ENCODE measurements around the gene CSRP2.

The CSRP2 gene

DNA sequence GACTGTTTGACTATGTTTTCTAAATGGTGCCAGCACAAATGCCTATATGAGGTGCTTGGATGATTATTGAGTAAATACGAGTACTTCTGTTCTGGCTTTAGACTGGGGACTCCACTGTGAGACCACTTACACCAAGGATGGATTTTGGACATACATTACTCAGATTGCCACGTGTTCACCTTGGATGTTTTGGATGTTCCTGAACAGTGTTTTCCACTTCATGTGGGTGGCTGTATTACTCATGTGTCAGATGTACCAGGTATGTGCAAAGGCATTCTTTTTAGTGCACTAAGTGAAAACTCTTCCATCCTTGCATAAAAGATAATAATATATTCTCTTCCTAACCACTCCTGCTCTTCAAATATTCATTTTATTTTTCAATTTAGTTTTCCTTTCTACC, 30.7 kb downstream of the CSRP2 start:
- DNase-seq (ENCODE audit: low read depth) = no peak
- no peak for TF ChIP-seq CTCF (IDR thresholded peaks at IDR 0.05; ENCODE audit: low read length, missing control alignments)

DNA sequence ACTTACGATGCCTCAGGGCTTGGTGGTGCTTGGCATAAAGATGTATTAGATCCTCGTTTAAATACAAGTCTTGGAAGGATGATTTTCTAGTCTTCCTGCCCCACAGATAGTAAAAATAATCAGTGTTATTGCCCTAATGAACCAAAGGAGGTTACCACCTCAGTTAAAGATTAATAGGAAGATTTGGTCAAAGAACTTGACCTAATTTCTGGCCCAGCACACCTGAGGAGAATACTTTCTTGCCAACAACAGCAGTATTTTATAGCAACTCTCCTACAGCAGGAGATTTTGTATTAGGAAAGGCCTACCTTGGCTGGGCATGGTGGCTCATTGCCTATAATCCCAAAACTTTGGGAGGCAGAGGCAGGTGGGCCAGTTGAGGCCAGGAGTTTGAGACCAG, 31.6 kb downstream of the CSRP2 start:
- H3K4me3 ChIP-seq (replicated peaks; ENCODE audit: low read depth, low read length) = no peak overlapping the region
- DNase-seq (ENCODE audit: low read depth) = no peak
- no peak for TF ChIP-seq CTCF (IDR thresholded peaks at IDR 0.05; ENCODE audit: low read length, missing control alignments)

More for the DNA sequence above, 30.7 kb downstream of the CSRP2 start:
- H3K4me3 ChIP-seq (replicated peaks; ENCODE audit: low read depth, low read length) = no peak overlapping the region

DNA sequence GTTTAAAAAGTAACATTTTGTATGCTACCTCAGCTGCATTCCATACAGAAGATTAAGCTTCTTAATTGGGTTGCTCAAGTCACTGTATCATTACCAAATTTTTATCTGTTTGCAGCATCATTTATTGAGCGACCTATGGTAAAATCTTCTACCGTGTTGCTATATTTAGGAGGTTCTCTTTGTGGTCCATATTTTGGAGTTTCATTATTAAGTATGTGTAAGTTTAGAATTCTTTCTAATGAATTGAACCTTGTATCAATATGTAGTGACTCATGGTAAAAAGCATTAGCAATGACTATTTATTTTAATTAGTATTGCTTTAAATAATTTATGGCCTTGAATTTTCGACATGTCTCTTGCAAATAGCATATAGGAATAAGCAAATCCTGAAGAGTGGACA, 42.2 kb downstream of the CSRP2 start:
- no peak for DNase-seq (ENCODE audit: low read depth)
- no peak for TF ChIP-seq CTCF (IDR thresholded peaks at IDR 0.05; ENCODE audit: low read length, missing control alignments)
- H3K4me3 ChIP-seq (replicated peaks; ENCODE audit: low read depth, low read length) = no peak overlapping the region

GRCh38 chr12:76830436-76830835, 48.4 kb downstream of the CSRP2 start:
- no peak overlapping the region for H3K4me3 ChIP-seq (replicated peaks; ENCODE audit: low read depth, low read length)
- DNase-seq (ENCODE audit: low read depth) = no peak
- TF ChIP-seq CTCF (IDR thresholded peaks at IDR 0.05; ENCODE audit: low read length, missing control alignments) = no peak

GRCh38 chr12:76820888-76821482, 57.8 kb downstream of the CSRP2 start:
- no peak overlapping the region for H3K4me3 ChIP-seq (replicated peaks; ENCODE audit: low read depth, low read length)
- peak; percentile 44 for DNase-seq (ENCODE audit: low read depth)

GRCh38 chr12:76813972-76814371, 64.8 kb downstream of the CSRP2 start:
- H3K4me3 ChIP-seq (replicated peaks; ENCODE audit: low read depth, low read length) = no peak overlapping the region
- no peak for DNase-seq (ENCODE audit: low read depth)
- TF ChIP-seq CTCF (IDR thresholded peaks at IDR 0.05; ENCODE audit: low read length, missing control alignments) = no peak

More at GRCh38 chr12:76820888-76821482, 57.8 kb downstream of the CSRP2 start:
- TF ChIP-seq CTCF (IDR thresholded peaks at IDR 0.05; ENCODE audit: low read length, missing control alignments) = peak; percentile 76

GRCh38 chr12:76813265-76813664, 65.6 kb downstream of the CSRP2 start:
- no peak for DNase-seq (ENCODE audit: low read depth)
- TF ChIP-seq CTCF (IDR thresholded peaks at IDR 0.05; ENCODE audit: low read length, missing control alignments) = no peak
- no peak overlapping the region for H3K4me3 ChIP-seq (replicated peaks; ENCODE audit: low read depth, low read length)

Measured in fibroblast of pulmonary artery (primary cell).